CD14-positive monocyte (primary cell): Measurements from ENCODE around the gene MED14. TPM values are rescaled to one million over a fixed set of nuclear protein-coding genes. Genes with fewer than 3 reads are reported as not detected.
A peak's percentile ranks its signal among the peaks of the same experiment; 100 is the strongest.

Experiments
- DNase-seq, 3 donors: peaks; one replicate each; pipeline ENCODE4 v3.0.0-alpha.2; 2011 to 2022
- H2AFZ ChIP-seq: 2 replicates; pipeline ENCODE4 v1.6.0; 2012; ENCODE audit warnings: mild to moderate bottlenecking, low read depth, low read length, inconsistent platforms; ENCODE audit not compliant: insufficient read depth, poor library complexity, severe bottlenecking
- H3K27ac ChIP-seq, 2 donors: 1 replicate in 1 of 2; 2 replicates in 1 of 2; pipeline ENCODE4 v1.5.1; 2012 to 2013; ENCODE audit warnings: low read length in 2 of 2, control low read depth in 1 of 2, inconsistent platforms in 1 of 2, low read depth in 1 of 2, mild to moderate bottlenecking in 1 of 2
- H3K27me3 ChIP-seq, 2 donors: one replicate each; pipeline versions ENCODE4 v1.6.0 to v1.6.1; 2011 to 2013; ENCODE audit warnings: low read length in 2 of 2; ENCODE audit not compliant: control insufficient read depth in 2 of 2, insufficient read depth in 2 of 2
- H3K36me3 ChIP-seq, 2 donors: replicated peaks in 1 of 2; 1 replicate in 1 of 2; 2 replicates in 1 of 2; pipeline versions ENCODE4 v1.5.1 to v1.6.1; 2012 to 2013; ENCODE audit warnings: low read length in 2 of 2, control low read depth in 1 of 2, inconsistent platforms in 1 of 2, mild to moderate bottlenecking in 1 of 2; ENCODE audit not compliant: insufficient read depth in 2 of 2, control insufficient read depth in 1 of 2
- H3K4me1 ChIP-seq, 2 donors: 1 replicate in 1 of 2; 2 replicates in 1 of 2; pipeline versions ENCODE4 v1.5.1 to v1.6.1; 2012 to 2013; ENCODE audit warnings: low read length in 2 of 2, control low read depth in 1 of 2, inconsistent platforms in 1 of 2, mild to moderate bottlenecking in 1 of 2, moderate library complexity in 1 of 2; ENCODE audit not compliant: insufficient read depth in 2 of 2, control insufficient read depth in 1 of 2
- H3K4me2 ChIP-seq: replicated peaks from 2 replicates; pipeline ENCODE3; 2012; ENCODE audit warnings: low read length, moderate library complexity, mild to moderate bottlenecking; ENCODE audit not compliant: poor library complexity, severe bottlenecking; ENCODE audit errors: extremely low read depth
- H3K4me3 ChIP-seq, 3 experiments: fragments of 200-600 bp in 1 of 3; sonication (generic) in 1 of 3; replicated peaks in 1 of 3; 1 replicate in 2 of 3; 2 replicates in 1 of 3; pipeline ENCODE4 v1.5.1; 2011 to 2013; ENCODE audit warnings: low read length in 3 of 3, mild to moderate bottlenecking in 3 of 3, control low read depth in 2 of 3, low read depth in 2 of 3, inconsistent platforms in 1 of 3, moderate library complexity in 1 of 3
- H3K79me2 ChIP-seq: 2 replicates; pipeline ENCODE4 v1.6.0; 2012; ENCODE audit warnings: mild to moderate bottlenecking, control low read depth, inconsistent platforms, low read length, moderate library complexity; ENCODE audit not compliant: insufficient read depth
- H3K9ac ChIP-seq: 2 replicates; pipeline ENCODE4 v1.6.0; 2017; ENCODE audit warnings: low read length, mild to moderate bottlenecking; ENCODE audit not compliant: insufficient read depth, poor library complexity, severe bottlenecking
- H3K9me3 ChIP-seq, 2 donors: replicated peaks in 1 of 2; 1 replicate in 1 of 2; 2 replicates in 1 of 2; pipeline versions ENCODE4 v1.5.1 to v1.6.1; 2012 to 2013; ENCODE audit warnings: low read length in 2 of 2, control low read depth in 1 of 2; ENCODE audit not compliant: control insufficient read depth in 1 of 2, insufficient read depth in 1 of 2
- H4K20me1 ChIP-seq: 2 replicates; pipeline ENCODE4 v1.6.0; 2012; ENCODE audit warnings: mild to moderate bottlenecking, low read length, control low read depth, moderate library complexity; ENCODE audit not compliant: insufficient read depth
- H3K27ac Mint-ChIP-seq, 7 donors: one replicate each; pipeline ENCODE4 v1.8.0; 2020; ENCODE audit warnings: mild to moderate bottlenecking in 7 of 7, mixed read lengths in 7 of 7, moderate library complexity in 6 of 7, inconsistent platforms in 2 of 7
- H3K27me3 Mint-ChIP-seq, 3 donors: one replicate each; pipeline ENCODE4 v1.8.0; 2021 to 2022; ENCODE audit warnings: low read depth in 3 of 3, mild to moderate bottlenecking in 3 of 3, mixed read lengths in 3 of 3, moderate library complexity in 3 of 3, inconsistent platforms in 1 of 3
- H3K36me3 Mint-ChIP-seq, 2 donors: one replicate each; pipeline ENCODE4 v1.8.0; 2020; ENCODE audit warnings: mixed read lengths in 2 of 2, inconsistent platforms in 1 of 2, mild to moderate bottlenecking in 1 of 2
- H3K4me1 Mint-ChIP-seq: one replicate; pipeline ENCODE4 v1.8.0; 2020; ENCODE audit warnings: mild to moderate bottlenecking, mixed read lengths
- H3K4me3 Mint-ChIP-seq, 2 donors: one replicate each; pipeline ENCODE4 v1.8.0; 2020; ENCODE audit warnings: mild to moderate bottlenecking in 2 of 2, mixed read lengths in 2 of 2, moderate library complexity in 1 of 2
- H3K9me3 Mint-ChIP-seq, 7 donors: one replicate each; pipeline ENCODE4 v1.8.0; 2020 to 2022; ENCODE audit warnings: mixed read lengths in 7 of 7, mild to moderate bottlenecking in 6 of 7, moderate library complexity in 6 of 7, inconsistent platforms in 2 of 7
- CTCF ChIP-seq: fragments of 200-600 bp; IDR thresholded peaks from one replicate; pipeline ENCODE4 v1.8.0; 2022; ENCODE audit warnings: antibody characterized with exemption, mild to moderate bottlenecking
- WGBS: methylation state at CpG from one replicate; pipeline ENCODE4 v1.1.5; 2013; ENCODE audit warnings: missing lambda C conversion rate; ENCODE audit not compliant: insufficient coverage; 5-methylcytosine and 5-hydroxymethylcytosine counted together
- intact Hi-C, 2 donors: fragments of 100-400 bp; cut with micrococcal nuclease; formaldehyde crosslinking; loops; one replicate each; pipeline versions ENCODE4 v1.15.0 to v1.15.1; 2023
- polyA plus RNA-seq, 3 donors: library from polyadenylated mRNA; depleted of rRNA in 1 of 3; unstranded in 2 of 3; stranded (reverse) in 1 of 3; fragments of 300-500 nt in 2 of 3; fragments of >200 nt in 1 of 3; fragmentation: Illumina TruSeq in 2 of 3; gene quantifications; 1 replicate in 2 of 3; 2 replicates in 1 of 3; pipeline ENCODE4 v1.2.3, GENCODE V29; 2012 to 2021

MED14 gene
- polyA plus RNA-seq, 3 donors: 3.6 to 20.4 (median 6.8) TPM

- no peak overlapping the region for H3K27ac ChIP-seq
- peak overlapping the region in 1 of 7 donors; percentile 34 for H3K27ac Mint-ChIP-seq
- 100% methylated on average over 2 of the region's 4 CpGs for WGBS
- H3K27me3 ChIP-seq: peaks cover 0 to 41% of the 10 kb centered on the region in 2 donors
- H3K4me3 Mint-ChIP-seq: no peak overlapping the region
- H3K4me1 ChIP-seq: peaks cover 0 to 2% of the 10 kb centered on the region in 2 donors
- peaks cover 0 to 4% (median 0%) of the 10 kb centered on the region in 7 donors for H3K9me3 Mint-ChIP-seq
- H3K27me3 Mint-ChIP-seq: peaks cover 0 to 39% (median 0%) of the 10 kb centered on the region in 3 donors
- peaks cover 63% of the 10 kb centered on the region for H4K20me1 ChIP-seq
- H3K4me1 Mint-ChIP-seq: peaks cover 9% of the 10 kb centered on the region
- H3K79me2 ChIP-seq: peaks cover 60% of the 10 kb centered on the region
- H3K36me3 Mint-ChIP-seq: peaks cover 33 to 50% of the 10 kb centered on the region in 2 donors
- H3K36me3 ChIP-seq: peaks cover 22 to 30% of the 10 kb centered on the region in 2 donors
- no peaks in the 10 kb centered on the region for H3K9me3 ChIP-seq
- no peak overlapping the region for H3K9ac ChIP-seq
- no peak for DNase-seq
- intact Hi-C loops: no loop called here
- TF ChIP-seq CTCF: no peak
- H3K4me3 ChIP-seq: no peak overlapping the region
- no peak overlapping the region for H3K4me2 ChIP-seq
- no peak overlapping the region for H2AFZ ChIP-seq
Observed at GRCh38 chrX:40720339-40720738, 15.0 kb downstream of the MED14 start.

- Histone ChIP-seq H3K79me2 (peaks cover 56% of the 10 kb centered on the region), H4K20me1 (peaks cover 65% of the 10 kb centered on the region), H3K9me3 (no peaks in the 10 kb centered on the region), H3K27me3 (peaks cover 0 to 36% of the 10 kb centered on the region in 2 donors), H3K36me3 (peaks cover 22 to 28% of the 10 kb centered on the region in 2 donors), H2AFZ (no peak overlapping the region), H3K4me1 (peaks cover 0 to 2% of the 10 kb centered on the region in 2 donors), H3K9ac (no peak overlapping the region), H3K27ac (no peak overlapping the region), H3K4me2 (no peak overlapping the region), H3K4me3 (no peak overlapping the region)
- Mint-ChIP-seq H3K36me3 (peaks cover 35 to 44% of the 10 kb centered on the region in 2 donors), H3K27ac (peak overlapping the region in 2 of 7 donors; percentile 10 to 34), H3K27me3 (peaks cover 0 to 37% (median 0%) of the 10 kb centered on the region in 3 donors), H3K9me3 (peaks cover 0 to 4% (median 0%) of the 10 kb centered on the region in 7 donors), H3K4me1 (peaks cover 9% of the 10 kb centered on the region), H3K4me3 (no peak overlapping the region)
- no peak for TF ChIP-seq CTCF
- no peak for DNase-seq
- intact Hi-C loops: no loop called here
Observed at GRCh38 chrX:40719731-40720130, 15.6 kb downstream of the MED14 start.
